Activated T-cell treated with anti-CD3 and anti-CD28 coated beads for 48 hours (primary cell): ENCODE measurements around the gene MYOD1.

Experiments
- DNase-seq: peaks from one replicate; pipeline ENCODE4 v3.0.0-alpha.2; 2020; ENCODE audit warnings: low read depth

MYOD1 gene

DNA sequence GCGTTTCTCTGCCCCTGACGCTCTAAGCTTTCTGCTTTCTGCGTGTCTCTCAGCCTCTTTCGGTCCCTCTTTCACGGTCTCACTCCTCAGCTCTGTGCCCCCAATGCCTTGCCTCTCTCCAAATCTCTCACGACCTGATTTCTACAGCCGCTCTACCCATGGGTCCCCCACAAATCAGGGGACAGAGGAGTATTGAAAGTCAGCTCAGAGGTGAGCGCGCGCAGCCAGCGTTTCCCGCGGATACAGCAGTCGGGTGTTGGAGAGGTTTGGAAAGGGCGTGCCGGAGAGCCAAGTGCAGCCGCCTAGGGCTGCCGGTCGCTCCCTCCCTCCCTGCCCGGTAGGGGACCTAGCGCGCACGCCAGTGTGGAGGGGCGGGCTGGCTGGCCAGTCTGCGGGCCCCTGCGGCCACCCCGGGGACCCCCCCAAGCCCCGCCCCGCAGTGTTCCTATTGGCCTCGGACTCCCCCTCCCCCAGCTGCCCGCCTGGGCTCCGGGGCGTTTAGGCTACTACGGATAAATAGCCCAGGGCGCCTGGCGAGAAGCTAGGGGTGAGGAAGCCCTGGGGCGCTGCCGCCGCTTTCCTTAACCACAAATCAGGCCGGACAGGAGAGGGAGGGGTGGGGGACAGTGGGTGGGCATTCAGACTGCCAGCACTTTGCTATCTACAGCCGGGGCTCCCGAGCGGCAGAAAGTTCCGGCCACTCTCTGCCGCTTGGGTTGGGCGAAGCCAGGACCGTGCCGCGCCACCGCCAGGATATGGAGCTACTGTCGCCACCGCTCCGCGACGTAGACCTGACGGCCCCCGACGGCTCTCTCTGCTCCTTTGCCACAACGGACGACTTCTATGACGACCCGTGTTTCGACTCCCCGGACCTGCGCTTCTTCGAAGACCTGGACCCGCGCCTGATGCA, at the start of gene MYOD1:
Gene MYOD1 (plus strand): TSS at position 544 of the 910 bp plus-strand sequence. CDS start 212 bp downstream, at position 756.
- no peak for DNase-seq

DNA sequence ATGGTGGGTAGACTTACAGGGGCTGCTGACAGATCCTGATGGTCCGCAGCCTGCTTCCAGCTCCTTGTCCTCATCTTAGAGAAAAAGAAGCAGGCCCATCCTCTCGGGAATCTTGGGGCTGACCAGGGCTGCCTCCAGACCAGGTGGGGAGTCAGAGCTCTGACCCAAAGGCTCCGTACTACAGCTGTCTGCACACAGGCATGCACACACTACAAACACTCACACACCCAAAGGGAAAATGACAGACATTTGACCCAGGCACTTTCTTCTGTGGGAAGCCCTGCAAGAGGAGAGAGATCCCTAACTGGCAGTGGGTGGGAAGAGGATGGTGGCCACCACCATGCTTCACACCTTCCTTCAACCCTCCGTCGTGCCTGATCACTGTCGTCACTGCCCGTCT, 46.9 kb upstream of the MYOD1 start:
- DNase-seq, result no peak

DNA sequence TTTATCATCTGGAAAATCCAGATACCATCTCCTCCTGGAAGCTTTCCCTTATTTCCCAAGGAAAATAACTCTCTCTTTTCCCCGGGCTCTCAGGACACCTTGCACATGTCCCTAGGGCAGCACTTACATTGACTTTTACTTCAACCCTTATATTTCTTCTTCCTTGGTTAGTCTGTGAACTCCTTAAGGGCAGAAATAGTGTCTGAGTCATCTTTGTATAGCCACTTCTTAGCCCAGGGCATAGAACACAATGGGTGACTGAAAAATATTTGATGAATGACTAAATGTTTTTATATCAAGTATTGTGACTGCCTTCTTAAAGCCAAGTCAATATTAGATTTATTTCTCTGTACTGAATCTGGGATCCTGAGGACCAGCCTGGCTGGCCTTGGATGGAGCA, 45.4 kb upstream of the MYOD1 start:
- DNase-seq, result no peak

DNA sequence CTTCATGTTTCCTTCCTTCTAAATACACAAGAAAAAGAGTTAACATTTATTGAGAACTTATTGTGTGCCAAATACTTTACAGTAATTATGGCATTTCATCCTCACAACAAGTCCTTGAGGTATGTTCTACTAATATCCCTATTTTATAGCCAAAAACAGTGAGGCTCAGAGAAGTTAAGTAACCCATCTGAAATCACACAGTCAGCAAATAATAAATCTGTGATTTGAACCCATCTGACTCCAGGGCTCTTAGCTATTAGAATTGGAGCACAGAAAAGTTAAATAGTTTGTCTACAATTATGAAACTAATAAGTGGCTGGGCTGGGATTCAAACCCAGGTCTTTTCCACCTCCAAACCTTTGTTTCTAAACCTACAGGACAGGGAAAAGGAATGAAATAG, 36.5 kb upstream of the MYOD1 start:
- DNase-seq, result no peak

DNA sequence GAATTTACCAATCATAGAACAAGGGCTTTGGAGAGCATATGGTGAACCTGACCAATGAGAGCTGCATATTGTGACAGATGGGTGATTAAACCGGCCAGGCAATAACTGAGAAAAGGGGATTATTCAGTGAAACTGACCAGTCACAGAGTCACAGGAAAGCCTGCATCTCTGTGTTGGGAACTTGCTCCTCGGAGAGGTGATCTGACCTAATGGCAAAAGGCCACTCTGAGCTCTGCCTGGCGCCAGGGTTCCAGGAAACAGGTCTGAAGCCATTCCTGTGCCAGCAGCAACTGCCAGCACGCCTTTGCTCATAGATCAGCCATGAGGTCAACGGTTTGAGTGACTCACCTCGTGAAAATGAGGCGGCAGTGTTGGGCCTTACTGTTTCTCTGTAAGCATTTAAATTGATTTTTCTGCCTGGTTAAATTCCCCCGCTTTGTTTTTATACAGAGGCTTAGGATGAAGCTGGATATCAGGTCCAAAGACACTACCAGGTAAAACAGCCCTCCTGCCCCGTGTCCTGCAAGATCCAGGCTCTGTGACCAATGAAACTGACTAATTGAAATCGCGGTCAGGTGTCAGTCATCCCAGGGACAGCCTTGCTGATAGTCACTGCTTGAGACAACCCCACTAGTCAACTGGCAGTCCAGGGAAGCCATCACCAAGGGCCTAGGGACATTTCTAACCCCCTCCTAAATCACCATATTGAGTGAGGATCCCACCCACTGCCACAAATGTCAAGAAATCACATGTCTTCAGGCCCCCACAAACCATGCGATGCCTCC, 35.8 kb upstream of the MYOD1 start:
- no peak for DNase-seq

DNA sequence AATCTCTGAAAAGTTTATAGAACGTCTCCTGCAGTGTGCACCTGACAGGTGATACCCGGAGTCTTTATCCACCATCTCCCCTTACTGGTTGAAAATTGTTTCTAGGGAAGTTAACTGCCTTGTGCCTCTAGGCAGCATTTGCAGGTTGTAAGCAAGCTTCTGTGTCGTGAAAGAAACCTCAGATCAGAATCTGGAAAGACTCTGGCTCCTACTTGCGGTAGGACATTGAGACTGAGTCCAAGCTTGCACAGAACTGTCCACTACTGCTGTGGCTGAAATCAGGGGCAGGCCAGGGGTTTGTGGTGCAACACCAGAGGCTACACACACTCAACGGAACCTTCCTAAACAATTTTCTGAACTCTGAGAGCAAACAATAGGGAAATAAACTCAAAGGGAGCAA, 34.8 kb upstream of the MYOD1 start:
- no peak for DNase-seq

DNA sequence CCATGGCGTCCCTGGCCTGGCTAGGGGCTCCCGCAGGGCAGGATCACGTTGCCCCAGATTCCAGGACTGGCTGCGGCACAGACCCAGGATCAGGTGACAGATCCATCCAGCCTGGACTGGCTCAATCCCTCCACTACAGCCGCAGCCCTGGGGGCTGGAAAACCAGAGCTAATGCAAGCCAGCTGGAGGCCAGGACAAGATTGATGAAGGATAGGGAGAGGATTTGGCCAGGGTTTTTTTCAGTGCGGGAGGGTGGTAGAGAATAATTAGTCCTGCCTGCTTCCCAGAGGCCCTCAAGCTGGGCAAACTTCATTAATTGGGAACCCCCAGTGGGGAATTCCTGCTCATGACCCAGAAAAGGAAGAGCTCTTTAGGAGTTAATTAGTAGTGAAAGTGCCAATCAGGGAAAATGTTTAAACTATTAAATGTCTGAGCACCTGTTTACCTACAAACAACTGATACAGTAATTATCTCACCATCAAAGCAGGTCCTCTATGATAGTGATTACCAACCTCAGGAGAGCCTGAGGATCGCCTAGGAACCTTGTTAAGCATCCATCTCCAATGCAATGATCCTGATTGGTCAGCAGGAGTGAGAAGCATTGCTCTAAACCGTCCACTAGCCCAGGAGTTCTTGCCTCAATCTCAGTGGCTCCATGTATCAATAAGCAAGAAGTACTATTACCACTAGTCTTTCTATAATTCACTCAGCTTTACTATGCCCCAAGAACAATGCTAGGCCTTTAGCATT, 33.0 kb upstream of the MYOD1 start:
- no peak for DNase-seq

DNA sequence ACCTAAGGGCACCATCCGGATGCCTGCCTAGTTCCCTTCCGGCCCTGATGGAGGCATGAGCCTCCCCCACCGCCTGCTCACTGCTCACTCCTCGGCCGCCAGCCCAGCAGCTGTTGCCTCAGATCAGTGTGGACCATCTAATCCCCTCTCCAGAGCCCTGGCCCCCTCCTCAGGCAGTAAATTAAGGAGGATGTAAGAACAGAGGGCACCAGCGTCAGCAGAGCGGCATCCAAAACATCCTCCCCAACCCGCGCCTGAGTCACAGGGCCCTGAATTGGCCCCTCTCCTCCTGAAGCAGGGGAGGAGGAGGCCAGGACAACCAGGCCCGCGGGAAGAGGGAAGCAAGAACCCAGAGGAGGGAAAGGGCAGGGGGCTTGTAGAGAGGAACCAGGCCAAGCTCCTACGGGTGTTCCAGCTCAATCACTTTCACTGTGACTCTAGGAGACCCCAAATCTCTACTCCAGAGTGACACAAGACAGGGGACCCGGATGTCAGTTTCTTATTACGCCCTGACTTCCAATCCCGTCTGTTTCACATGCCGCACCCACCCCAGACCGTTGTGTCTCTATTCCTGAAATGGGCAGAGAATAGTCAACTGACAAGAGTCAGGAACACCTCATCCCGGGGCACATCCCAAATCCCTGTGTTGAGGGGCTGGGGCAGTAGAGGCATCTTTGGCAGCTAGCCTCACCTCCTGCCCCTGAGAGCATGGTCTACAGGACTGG, 31.3 kb upstream of the MYOD1 start:
- no peak for DNase-seq

DNA sequence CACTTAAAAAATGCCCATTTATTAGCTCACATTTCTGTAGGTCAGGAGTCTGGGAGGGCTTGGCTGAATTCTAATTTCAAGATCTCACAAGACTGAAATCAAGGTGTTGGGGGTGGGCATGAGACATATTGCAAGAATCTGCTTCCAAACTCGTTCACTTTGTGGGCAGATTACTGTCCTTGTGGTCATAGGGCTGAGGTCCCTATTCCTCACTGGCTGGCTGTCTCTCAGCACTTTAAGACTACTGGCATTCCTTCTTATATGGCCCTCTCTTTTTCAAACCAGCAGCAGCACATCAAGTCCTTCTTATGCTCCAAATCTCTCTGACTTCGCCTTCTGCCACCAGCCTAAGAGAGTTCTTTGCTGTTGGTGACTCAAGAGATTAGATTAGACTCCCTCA, 27.8 kb upstream of the MYOD1 start:
- no peak for DNase-seq

DNA sequence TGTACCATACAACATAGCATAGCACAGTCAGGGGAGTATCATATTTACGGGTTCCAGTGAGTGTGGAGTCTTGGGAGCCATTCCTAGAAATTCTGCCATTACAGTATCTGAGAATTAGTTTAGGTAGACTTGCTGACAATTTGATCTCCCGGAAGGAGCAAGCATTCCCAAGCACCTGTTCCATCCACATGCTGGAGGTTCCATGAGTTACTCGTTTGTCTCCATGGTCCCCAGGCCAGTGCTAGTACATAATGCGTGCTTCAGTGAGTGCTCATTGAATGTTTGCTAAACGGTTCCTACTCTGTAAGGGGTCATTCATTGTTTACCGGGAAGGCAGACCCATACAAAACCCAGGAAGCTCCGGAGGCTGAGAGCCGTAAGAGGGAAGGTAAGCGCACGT, 27.4 kb upstream of the MYOD1 start:
- no peak for DNase-seq

DNA sequence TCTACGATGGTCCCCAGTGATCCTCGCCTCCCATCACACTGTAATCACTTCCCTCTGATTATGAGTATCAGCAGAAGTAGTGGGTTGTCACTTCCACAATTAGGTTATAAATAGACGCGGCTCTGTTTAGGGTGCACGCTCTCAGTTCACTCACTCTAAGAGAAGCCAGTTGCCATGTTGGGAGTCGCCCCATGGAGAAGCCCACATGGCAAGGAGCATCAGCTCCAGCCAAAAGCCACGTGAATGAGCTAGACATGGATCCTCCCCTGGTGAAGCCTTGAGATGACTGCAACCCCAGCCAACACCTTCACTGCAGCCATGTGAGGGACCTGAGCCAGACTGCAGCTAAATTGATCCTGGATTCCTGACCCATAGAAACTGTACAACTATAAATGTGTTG, 26.4 kb upstream of the MYOD1 start:
- DNase-seq, result no peak

DNA sequence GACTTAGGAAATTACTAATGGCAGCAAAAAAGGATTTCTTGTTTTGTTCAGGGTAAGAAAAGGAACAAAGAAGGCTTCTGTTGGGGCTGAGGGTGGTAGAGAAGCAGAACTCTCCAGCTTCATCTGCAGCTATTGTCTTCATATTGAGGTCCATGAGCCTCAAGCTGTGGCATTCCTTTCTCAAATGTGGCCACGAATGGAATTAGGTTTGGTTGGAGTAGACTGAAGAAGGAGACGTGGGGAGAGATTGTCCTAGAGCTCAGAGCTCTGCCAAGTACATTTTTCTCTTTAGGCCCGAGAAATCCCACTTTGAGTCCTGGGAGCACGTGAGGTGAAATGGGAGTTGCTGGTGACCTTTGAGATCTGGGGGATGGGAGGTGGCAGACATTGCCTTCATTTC, 25.8 kb upstream of the MYOD1 start:
- DNase-seq, result no peak

DNA sequence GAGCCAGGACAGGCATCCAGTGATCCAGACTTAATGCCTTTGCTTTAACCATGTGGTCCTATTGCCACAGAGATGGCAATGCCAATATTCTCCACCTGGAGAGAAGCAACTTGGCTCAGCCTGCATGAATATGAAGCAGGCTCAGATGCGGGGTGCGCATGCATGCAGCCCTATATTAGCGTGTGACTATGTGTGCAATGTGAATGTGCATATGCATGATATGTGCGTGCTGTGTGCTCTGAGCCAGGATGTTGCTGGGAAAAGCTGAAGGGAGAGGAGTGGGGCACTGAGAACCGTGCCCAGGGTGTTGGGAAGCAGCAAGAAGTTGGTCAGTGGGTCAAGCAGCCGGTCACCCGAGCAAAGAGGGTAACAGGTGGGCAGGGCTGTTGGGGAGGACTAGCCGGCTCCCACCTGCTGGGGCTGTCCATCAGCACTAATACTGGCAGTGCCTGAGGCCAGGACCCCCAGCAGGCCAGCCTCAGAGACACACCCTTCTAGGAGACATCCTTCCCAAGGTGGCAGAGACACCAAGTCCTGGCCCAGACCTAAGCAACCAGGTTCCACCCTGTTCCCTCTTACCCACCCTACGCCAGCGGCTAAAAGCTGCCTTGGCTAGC, 24.8 kb upstream of the MYOD1 start:
- DNase-seq, result no peak

DNA sequence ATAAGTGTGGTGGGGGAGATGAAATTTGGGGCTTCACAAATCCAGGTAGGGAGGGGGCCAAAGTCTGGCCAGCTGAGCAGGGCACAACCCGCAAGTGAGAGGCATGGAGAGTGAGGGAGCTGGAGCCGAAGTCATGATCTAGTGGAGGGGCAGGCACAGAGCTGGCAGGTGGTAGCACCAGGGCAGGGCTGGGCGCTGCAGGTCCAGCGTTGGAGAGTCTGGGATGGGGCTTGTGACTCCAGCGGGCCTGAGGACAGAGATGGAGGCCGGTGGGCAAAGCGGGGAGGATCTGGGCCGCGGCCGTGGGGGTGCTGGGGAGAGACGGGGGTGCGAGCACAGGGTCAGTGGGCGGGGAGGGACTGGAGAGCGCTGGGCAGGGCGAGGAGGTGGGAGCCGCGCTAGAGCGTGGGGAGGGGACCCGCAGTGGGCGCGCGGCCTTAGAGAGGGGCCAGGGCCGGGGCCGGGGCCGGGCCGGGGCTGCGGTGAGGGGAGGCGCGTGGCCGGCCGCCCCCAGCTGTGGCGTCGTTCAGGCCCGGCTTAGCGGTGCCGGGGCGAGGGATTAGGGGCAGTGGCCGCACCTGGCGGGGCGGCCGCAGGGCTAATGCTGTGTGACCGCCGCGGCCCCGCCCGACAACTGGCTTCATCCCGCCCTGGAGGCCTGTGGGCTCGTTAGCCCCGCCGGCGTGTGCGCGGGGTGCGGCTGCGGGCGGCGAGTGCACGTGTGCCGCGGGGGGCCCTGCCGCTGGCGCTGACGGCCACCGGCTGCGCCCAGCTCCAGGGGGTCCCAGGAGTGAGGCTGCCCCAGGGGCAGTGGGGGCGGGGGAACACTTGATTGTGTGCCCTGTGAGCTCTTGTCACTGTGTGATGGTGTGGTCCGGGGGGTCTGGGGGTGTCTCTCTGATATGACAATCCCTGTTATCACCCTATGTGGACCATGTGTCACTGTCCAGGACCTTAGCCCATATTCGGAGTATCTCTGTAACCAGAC, 23.6 kb upstream of the MYOD1 start:
- no peak for DNase-seq

DNA sequence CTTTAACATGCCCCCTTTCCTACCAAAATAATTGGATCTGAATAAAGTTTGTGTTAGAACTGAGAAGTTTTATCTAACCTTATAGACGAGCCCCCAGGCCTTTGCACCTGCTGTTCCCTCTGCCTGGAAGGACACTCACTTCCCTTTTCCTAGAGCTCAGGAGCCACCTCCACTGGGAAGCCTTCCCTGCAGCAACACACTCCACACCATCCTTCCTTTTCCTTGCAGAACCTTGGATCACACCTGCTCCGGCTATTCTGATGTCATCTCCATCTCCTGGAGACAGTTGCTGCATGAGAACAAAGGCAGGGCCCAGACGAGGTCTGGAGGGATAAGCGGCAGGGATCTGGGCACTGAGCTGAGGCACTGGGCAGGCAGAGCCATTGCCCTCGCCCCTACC, 22.6 kb upstream of the MYOD1 start:
- DNase-seq, result no peak

DNA sequence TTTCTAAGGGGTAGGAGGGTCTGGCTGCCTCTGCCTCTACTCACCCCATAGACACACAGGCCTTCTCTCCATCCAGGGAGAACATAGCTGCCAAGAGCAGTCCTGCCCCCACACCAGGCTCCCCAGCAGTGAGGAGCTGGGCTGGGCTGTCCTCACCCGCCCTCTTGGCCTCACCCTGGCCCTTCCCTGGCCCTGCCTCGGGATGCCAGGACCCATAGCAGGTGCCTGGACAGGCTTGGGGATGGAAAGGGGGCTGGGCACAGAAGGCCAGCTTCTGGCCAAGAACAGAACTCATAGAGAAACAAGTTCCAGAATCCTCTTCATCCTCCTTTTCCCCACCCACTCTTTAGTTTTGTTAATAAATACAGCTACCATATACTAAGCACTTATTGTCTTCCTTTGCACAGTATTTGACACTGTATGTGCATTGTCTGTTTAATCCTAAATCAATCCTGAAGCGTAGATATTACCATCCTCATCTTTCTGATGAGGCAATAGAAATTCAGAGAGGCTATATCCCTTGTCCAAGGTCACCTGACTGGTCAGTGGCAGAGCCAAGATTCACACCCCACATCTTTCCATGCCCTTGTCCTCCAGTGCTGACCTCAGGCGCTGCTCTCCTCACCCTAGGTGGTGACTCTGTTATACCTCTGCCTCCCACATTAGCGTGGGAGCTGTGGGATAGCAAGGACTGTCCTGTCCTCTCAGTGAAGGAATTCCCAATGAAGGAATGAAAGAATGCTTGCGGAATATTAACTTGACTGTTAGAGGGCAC, 22.0 kb upstream of the MYOD1 start:
- DNase-seq, result no peak

DNA sequence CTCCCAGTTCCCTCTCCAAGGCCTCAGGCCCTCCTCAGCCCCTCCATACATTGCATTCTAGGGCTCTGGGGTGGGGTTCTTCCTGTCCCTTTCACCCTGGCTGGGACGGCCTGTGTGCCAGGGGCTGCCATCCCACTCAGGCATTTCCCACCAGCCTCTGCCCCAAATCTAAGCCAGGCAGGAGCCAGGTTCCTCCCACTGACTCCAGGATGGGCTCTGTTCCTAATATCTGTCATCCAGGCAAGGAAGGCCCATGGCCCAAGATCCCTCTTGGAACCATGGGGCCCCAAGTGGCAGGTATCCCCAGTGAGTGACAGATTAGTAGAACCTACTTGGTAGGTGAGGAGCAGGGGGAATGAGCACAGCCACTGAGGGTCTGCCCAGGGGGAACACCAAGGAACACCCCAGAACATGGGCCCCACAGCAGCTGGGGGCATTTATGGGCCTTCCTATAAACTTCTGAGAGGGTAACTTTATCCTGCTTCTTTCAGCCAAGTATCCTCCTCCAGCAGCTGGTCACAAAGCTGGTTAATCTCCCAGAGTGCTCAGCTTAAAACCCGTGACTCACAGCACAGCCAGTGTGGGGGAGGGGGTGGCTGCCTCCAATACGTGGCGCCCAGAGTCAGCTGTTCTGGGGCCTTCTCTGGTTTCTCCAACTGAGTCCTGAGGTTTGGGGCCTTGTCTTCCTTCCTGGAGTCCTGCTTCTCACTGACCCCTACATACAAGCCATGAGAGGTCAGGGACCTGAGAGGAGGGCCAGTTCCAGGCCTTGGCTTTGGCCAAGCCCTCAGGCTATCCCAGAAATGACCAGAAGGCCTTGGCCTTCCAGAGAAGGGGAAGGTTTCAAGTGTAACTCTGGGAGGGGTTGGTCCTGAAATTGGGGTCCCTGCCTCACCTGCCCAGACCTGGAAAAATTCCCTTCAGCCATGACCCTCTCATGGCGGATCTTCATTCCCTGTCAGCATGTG, 19.9 kb upstream of the MYOD1 start:
- no peak for DNase-seq

DNA sequence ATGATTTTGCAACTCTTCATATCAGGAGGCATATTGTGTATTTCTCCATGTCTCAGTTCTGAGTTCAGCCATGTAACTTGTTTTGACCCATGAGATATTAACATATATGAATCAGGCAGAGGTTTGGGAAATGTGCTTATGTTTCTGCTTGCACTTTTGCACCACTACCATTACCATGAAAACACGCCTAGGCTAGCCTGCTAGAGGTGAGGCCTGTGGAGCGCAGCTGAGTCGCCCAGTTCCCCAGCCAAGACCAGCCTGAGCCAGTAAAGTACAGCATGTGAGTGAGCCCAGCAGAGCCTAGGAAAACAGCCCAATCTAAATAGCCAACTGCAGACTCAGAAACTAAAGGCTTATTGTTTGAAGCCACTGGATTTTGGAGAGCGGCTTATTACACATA, 18.4 kb upstream of the MYOD1 start:
- no peak for DNase-seq
